GM12875 (cell line): ENCODE data around the gene FAM162A.

Experiments used
- H3K4me3 ChIP-seq: one replicate; pipeline ENCODE4 v1.5.1; 2011; ENCODE audit warnings: low read depth, low read length, control low read depth
- CTCF ChIP-seq: IDR thresholded peaks from 2 replicates; pipeline ENCODE4 v1.5.1; 2011; ENCODE audit warnings: low read depth, mild to moderate bottlenecking, control low read depth, inconsistent platforms, low read length, moderate library complexity, borderline replicate concordance; ENCODE audit not compliant: insufficient read depth

FAM162A gene

GRCh38 chr3:122461806-122462205 lies 77.8 kb downstream of the FAM162A start:
- H3K4me3 ChIP-seq = no peak overlapping the region
- TF ChIP-seq CTCF = no peak
